ENCODE data around the gene CHN1. TPM values are rescaled to one million over a fixed set of nuclear protein-coding genes. Genes with fewer than 3 reads are reported as not detected.
A peak's percentile ranks its signal among the peaks of the same experiment; 100 is the strongest.

Gene CHN1
- total RNA-seq, 4 donors from 2014 or later = 7.8 to 9.7 (median 9.4) TPM

DNA sequence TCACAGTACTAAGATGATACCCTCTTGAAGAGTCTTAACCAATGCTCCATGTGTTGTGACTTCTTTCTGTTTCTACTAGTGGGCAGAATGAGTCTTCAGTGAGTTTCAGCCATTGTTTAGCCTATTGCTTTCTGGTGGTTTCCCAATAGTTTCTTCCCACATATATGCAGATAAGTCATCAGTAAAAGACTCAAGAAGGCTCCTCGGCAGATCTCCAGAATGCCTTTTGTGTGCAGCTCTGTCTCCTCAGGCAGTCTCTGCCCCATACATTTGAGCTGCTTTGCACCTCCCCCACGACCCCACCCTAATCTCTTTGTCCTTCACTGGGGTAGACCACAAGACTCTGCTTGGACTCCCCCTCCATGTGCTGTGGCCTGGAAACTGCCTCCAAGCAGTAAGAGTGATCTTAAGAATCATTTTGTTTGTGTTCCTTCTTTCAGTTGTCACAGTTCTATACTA is 169.4 kb downstream of the CHN1 start:
- intact Hi-C loops (cut with DNase I) = no loop called here

DNA sequence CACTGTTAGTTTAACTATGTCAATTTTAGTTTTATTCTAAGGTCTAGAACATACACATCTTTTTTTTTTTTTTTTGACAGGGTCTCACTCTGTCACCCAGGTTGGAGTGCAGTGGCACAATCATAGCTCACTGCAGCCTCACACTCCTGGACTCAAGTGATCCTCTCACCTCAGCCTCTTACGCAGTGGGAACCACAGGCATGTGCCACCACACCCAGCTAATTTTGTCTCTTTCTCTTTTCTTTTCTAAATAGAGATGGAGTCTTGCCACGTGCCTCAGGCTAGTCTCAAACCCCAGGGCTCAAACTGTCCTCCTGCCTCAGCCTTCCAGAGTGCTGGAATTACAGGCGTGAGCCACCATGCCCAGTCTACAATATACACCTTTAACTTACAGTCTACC is 171.4 kb downstream of the CHN1 start:
- H3K4me1 ChIP-seq = peaks cover 0 to 8% of the 10 kb centered on the region in 2 donors
- intact Hi-C loops (cut with DNase I) = no loop called here
- TF ChIP-seq POLR2A (IDR thresholded peaks at IDR 0.05) = no peak
- TF ChIP-seq, protein P1, sequence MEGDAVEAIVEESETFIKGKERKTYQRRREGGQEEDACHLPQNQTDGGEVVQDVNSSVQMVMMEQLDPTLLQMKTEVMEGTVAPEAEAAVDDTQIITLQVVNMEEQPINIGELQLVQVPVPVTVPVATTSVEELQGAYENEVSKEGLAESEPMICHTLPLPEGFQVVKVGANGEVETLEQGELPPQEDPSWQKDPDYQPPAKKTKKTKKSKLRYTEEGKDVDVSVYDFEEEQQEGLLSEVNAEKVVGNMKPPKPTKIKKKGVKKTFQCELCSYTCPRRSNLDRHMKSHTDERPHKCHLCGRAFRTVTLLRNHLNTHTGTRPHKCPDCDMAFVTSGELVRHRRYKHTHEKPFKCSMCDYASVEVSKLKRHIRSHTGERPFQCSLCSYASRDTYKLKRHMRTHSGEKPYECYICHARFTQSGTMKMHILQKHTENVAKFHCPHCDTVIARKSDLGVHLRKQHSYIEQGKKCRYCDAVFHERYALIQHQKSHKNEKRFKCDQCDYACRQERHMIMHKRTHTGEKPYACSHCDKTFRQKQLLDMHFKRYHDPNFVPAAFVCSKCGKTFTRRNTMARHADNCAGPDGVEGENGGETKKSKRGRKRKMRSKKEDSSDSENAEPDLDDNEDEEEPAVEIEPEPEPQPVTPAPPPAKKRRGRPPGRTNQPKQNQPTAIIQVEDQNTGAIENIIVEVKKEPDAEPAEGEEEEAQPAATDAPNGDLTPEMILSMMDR (IDR thresholded peaks at IDR 0.05) = no peak
- H3K27me3 ChIP-seq = no peaks in the 10 kb centered on the region
- DNase-seq = no peak
- no peak overlapping the region for H3K4me3 ChIP-seq (replicated peaks in 1 of 3)
- WGBS, 2 donors = 94 to 98% methylated on average over 3 of the region's 3 CpGs
- H3K36me3 ChIP-seq = no peaks in the 10 kb centered on the region
- no peak overlapping the region for H3K27ac ChIP-seq
- no peaks in the 10 kb centered on the region for H3K9me3 ChIP-seq

More for the DNA sequence above, 169.4 kb downstream of the CHN1 start:
- Histone ChIP-seq H3K27me3 (no peaks in the 10 kb centered on the region), H3K4me1 (peaks cover 0 to 8% of the 10 kb centered on the region in 2 donors), H3K4me3 (replicated peaks in 1 of 3) (no peak overlapping the region), H3K36me3 (no peaks in the 10 kb centered on the region), H3K27ac (no peak overlapping the region), H3K9me3 (no peaks in the 10 kb centered on the region)
- DNase-seq = no peak
- TF ChIP-seq POLR2A (IDR thresholded peaks at IDR 0.05) = no peak
- TF ChIP-seq, protein P1 (IDR thresholded peaks at IDR 0.05) = no peak
- WGBS, 2 donors = 58 to 61% methylated on average over 2 of the region's 2 CpGs

DNA sequence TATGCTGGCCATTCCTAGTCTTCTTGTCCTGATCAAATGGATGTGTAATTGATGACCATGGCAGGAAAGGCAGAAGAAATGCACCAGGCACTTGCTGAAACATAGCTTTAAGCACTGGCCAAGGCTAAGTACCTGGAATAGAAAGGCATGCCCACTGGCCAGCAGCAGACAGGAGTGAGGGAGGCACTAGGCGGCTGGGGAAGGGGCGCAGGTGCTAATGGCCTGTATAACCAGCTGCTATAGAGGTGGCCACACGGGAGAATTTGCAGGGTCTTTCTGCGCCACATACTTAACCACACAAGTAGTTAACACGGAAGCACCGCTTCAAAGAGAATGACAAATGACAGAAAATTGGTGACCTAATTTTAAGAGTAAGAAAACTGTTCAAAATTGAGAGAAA is 174.6 kb downstream of the CHN1 start:
- Histone ChIP-seq H3K36me3 (no peaks in the 10 kb centered on the region), H3K4me1 (peaks cover 0 to 23% of the 10 kb centered on the region in 2 donors), H3K27ac (no peak overlapping the region), H3K9me3 (no peaks in the 10 kb centered on the region), H3K27me3 (no peaks in the 10 kb centered on the region), H3K4me3 (replicated peaks in 1 of 3) (no peak overlapping the region)
- WGBS, 2 donors = 93 to 96% methylated on average over 6 of the region's 6 CpGs
- no peak for DNase-seq
- intact Hi-C loops (cut with DNase I) = no loop called here
- TF ChIP-seq, protein P1 (IDR thresholded peaks at IDR 0.05) = no peak
- TF ChIP-seq POLR2A (IDR thresholded peaks at IDR 0.05) = no peak

DNA sequence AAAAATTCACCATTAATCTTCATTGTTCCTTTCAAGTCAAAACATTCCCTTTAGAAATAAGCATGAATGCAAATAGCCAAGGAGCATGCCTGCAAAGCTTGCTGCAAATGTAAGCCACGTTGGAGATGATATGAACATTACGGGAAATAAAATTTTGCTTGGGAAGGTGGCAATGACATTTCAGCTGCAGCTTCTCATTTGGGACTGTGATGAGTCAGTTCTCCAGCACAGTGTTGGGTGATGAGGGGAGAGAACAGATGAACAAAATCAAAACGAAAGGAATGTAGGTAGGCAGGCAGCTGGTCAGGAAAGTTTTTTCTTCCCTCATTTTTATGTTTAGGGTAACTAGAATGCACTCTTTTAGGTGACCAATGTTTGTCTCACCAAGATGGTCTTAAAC is 175.6 kb downstream of the CHN1 start:
- TF ChIP-seq POLR2A (IDR thresholded peaks at IDR 0.05) = no peak
- TF ChIP-seq, protein P1 (IDR thresholded peaks at IDR 0.05) = no peak
- H3K36me3 ChIP-seq = no peaks in the 10 kb centered on the region
- H3K27ac ChIP-seq = no peak overlapping the region
- H3K9me3 ChIP-seq = no peaks in the 10 kb centered on the region
- intact Hi-C loops (cut with DNase I) = no loop called here
- H3K4me3 ChIP-seq (replicated peaks in 1 of 3) = no peak overlapping the region
- WGBS, 2 donors = 81 to 92% methylated on average over 3 of the region's 3 CpGs
- no peaks in the 10 kb centered on the region for H3K27me3 ChIP-seq
- peaks cover 0 to 23% of the 10 kb centered on the region in 2 donors for H3K4me1 ChIP-seq
- no peak for DNase-seq

DNA sequence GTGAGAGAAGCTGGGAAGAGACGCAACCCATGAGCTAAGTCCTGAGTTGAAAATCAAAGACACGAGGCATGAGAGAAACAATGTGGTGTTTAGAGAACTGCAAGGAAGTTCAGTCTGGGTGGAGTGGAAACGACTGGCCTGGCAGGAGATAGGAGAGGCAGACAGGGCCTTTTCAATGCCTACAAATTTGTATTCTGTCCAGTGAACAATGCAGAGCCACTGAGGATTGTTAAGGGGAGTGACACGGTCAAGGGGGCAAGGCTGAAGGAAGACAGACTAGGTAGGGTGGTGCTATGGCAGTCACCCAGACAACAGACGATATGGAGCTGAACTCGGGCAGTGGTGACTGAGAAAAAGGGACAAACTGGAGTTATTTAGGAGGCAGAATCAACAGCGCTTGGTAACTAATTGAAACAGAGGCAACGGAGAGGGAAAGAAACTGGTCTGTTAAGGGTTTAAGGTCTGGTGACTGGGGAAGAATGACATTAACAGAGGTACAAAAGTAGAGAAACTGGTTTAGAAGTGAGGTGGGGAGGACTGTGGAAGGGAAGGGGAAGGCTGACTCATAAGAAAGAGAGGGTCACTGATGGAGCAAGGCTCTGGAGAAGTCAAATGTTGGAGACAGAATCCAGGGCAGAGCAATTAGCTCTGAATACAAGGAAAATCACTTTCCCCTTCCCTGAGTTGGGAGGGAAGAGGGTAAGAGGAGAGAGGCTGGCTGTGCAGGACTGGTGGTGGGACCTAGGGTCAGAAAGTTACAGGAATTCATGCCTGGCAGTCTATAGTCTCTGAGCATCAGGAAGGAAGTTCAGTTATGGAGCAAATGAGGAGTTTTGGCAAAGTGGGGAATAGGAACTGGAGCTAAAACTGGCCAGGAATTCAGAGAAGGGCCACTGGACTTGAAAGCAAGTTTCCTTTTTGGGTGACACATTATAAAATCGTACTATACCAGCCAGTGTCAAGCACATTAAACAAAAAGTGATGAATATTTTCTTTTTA is 177.5 kb downstream of the CHN1 start:
- H3K36me3 ChIP-seq = no peaks in the 10 kb centered on the region
- intact Hi-C loops (cut with DNase I) = no loop called here
- peak overlapping the region; percentile 19 to 77 (median 30) for H3K27ac ChIP-seq
- no peak overlapping the region for H3K4me3 ChIP-seq (replicated peaks in 1 of 3)
- no peaks in the 10 kb centered on the region for H3K9me3 ChIP-seq
- DNase-seq = peak; percentile 22 to 24
- TF ChIP-seq POLR2A (IDR thresholded peaks at IDR 0.05) = no peak
- TF ChIP-seq, protein P1 (IDR thresholded peaks at IDR 0.05) = no peak
- H3K4me1 ChIP-seq = peaks cover 0 to 23% of the 10 kb centered on the region in 2 donors
- H3K27me3 ChIP-seq = no peaks in the 10 kb centered on the region
- 43 to 44% methylated on average over 9 of the region's 9 CpGs for WGBS, 2 donors

All from thyroid gland (tissue), 4 donors.